SJSA1 (cell line): ENCODE results near the gene NPAS2. TPM values are rescaled to one million over a fixed set of nuclear protein-coding genes. Genes with fewer than 3 reads are reported as not detected.

Experiments used
- DNase-seq, 2 experiments: peaks; one replicate each; pipeline ENCODE4 v3.0.0-alpha.2; 2015 to 2020; ENCODE audit warnings: low spot score in 2 of 2, low read depth in 1 of 2
- H3K27ac ChIP-seq: fragments of 250-450 bp; sonication (Bioruptor Pico); 2 replicates; pipeline ENCODE4 v1.5.1; 2020; ENCODE audit warnings: mild to moderate bottlenecking, moderate library complexity
- H3K27me3 ChIP-seq: fragments of 250-450 bp; sonication (Bioruptor Pico); replicated peaks from 2 replicates; pipeline ENCODE4 v1.5.1; 2020; ENCODE audit warnings: mild to moderate bottlenecking, moderate library complexity
- H3K36me3 ChIP-seq: fragments of 250-450 bp; sonication (Bioruptor Pico); 2 replicates; pipeline ENCODE4 v1.5.1; 2020; ENCODE audit warnings: mild to moderate bottlenecking
- H3K4me1 ChIP-seq: fragments of 250-450 bp; sonication (Bioruptor Pico); replicated peaks from 2 replicates; pipeline ENCODE4 v1.6.1; 2021; ENCODE audit warnings: mild to moderate bottlenecking
- H3K4me3 ChIP-seq: fragments of 250-450 bp; sonication (Bioruptor Pico); 2 replicates; pipeline ENCODE4 v1.5.1; 2020; ENCODE audit warnings: mild to moderate bottlenecking
- H3K9me3 ChIP-seq: fragments of 250-450 bp; sonication (Bioruptor Pico); replicated peaks from 2 replicates; pipeline ENCODE4 v1.5.1; 2020; ENCODE audit warnings: mild to moderate bottlenecking
- total RNA-seq: library from RNA; depleted of rRNA; stranded (reverse); fragments of >200 nt; shearing (Covaris generic); gene quantifications from 2 replicates; pipeline ENCODE4 v1.2.3, GENCODE V29; 2014

Gene NPAS2
- total RNA-seq, 1 experiment from 2014 or later = 4.0 TPM

- Histone ChIP-seq H3K27me3 (no peaks in the 10 kb centered on the region), H3K27ac (no peak overlapping the region), H3K4me1 (peaks cover 24% of the 10 kb centered on the region), H3K4me3 (peak overlapping the region; percentile 53), H3K9me3 (no peaks in the 10 kb centered on the region), H3K36me3 (no peaks in the 10 kb centered on the region)
- DNase-seq = no peak
Observed at GRCh38 chr2:100820273-100820522, 259 bp downstream of the NPAS2 start.

GRCh38 chr2:100820523-100821254, 750 bp downstream of the NPAS2 start:
- DNase-seq = no peak
- Histone ChIP-seq H3K4me3 (peak overlapping the region; percentile 53), H3K9me3 (no peaks in the 10 kb centered on the region), H3K36me3 (no peaks in the 10 kb centered on the region), H3K4me1 (peaks cover 24% of the 10 kb centered on the region), H3K27ac (no peak overlapping the region), H3K27me3 (no peaks in the 10 kb centered on the region)

- peaks cover 24% of the 10 kb centered on the region for H3K4me1 ChIP-seq
- H3K9me3 ChIP-seq = no peaks in the 10 kb centered on the region
- no peak for DNase-seq
- no peak overlapping the region for H3K4me3 ChIP-seq
- H3K27me3 ChIP-seq = no peaks in the 10 kb centered on the region
- no peak overlapping the region for H3K27ac ChIP-seq
- H3K36me3 ChIP-seq = no peaks in the 10 kb centered on the region
Observed at GRCh38 chr2:100821255-100821910, 1.4 kb downstream of the NPAS2 start.

- Histone ChIP-seq H3K36me3 (no peaks in the 10 kb centered on the region), H3K4me3 (no peak overlapping the region), H3K27ac (no peak overlapping the region), H3K4me1 (peaks cover 24% of the 10 kb centered on the region), H3K9me3 (no peaks in the 10 kb centered on the region), H3K27me3 (no peaks in the 10 kb centered on the region)
- no peak for DNase-seq
Observed at GRCh38 chr2:100821911-100822265, 1.9 kb downstream of the NPAS2 start.

- Histone ChIP-seq H3K27me3 (no peaks in the 10 kb centered on the region), H3K4me1 (peaks cover 20% of the 10 kb centered on the region), H3K4me3 (no peak overlapping the region), H3K27ac (no peak overlapping the region), H3K36me3 (no peaks in the 10 kb centered on the region), H3K9me3 (no peaks in the 10 kb centered on the region)
- no peak for DNase-seq
Observed at GRCh38 chr2:100822587-100823248, 2.8 kb downstream of the NPAS2 start.

- H3K4me1 ChIP-seq = peaks cover 8% of the 10 kb centered on the region
- no peak overlapping the region for H3K4me3 ChIP-seq
- no peaks in the 10 kb centered on the region for H3K36me3 ChIP-seq
- no peaks in the 10 kb centered on the region for H3K9me3 ChIP-seq
- H3K27me3 ChIP-seq = no peaks in the 10 kb centered on the region
- DNase-seq = no peak
- no peak overlapping the region for H3K27ac ChIP-seq
Observed at GRCh38 chr2:100823665-100824438, 3.9 kb downstream of the NPAS2 start.

GRCh38 chr2:100824842-100825241, 4.9 kb downstream of the NPAS2 start:
- DNase-seq = no peak
- Histone ChIP-seq H3K27ac (no peak overlapping the region), H3K4me3 (no peak overlapping the region), H3K4me1 (peaks cover 8% of the 10 kb centered on the region), H3K9me3 (no peaks in the 10 kb centered on the region), H3K36me3 (no peaks in the 10 kb centered on the region), H3K27me3 (no peaks in the 10 kb centered on the region)

GRCh38 chr2:100826494-100826893, 6.6 kb downstream of the NPAS2 start:
- Histone ChIP-seq H3K27ac (no peak overlapping the region), H3K36me3 (no peaks in the 10 kb centered on the region), H3K4me3 (no peak overlapping the region), H3K9me3 (no peaks in the 10 kb centered on the region), H3K4me1 (no peaks in the 10 kb centered on the region), H3K27me3 (no peaks in the 10 kb centered on the region)
- DNase-seq = no peak

- Histone ChIP-seq H3K4me1 (peaks cover 19% of the 10 kb centered on the region), H3K4me3 (no peak overlapping the region), H3K27me3 (no peaks in the 10 kb centered on the region), H3K36me3 (no peaks in the 10 kb centered on the region), H3K27ac (no peak overlapping the region), H3K9me3 (no peaks in the 10 kb centered on the region)
- no peak for DNase-seq
Observed at GRCh38 chr2:100831158-100831750, 11.3 kb downstream of the NPAS2 start.

- Histone ChIP-seq H3K4me3 (no peak overlapping the region), H3K27ac (no peak overlapping the region), H3K4me1 (peaks cover 19% of the 10 kb centered on the region), H3K36me3 (no peaks in the 10 kb centered on the region), H3K9me3 (no peaks in the 10 kb centered on the region), H3K27me3 (no peaks in the 10 kb centered on the region)
- no peak for DNase-seq
Observed at GRCh38 chr2:100831831-100832230, 11.9 kb downstream of the NPAS2 start.

- Histone ChIP-seq H3K27me3 (no peaks in the 10 kb centered on the region), H3K4me1 (peaks cover 19% of the 10 kb centered on the region), H3K27ac (no peak overlapping the region), H3K36me3 (no peaks in the 10 kb centered on the region), H3K9me3 (no peaks in the 10 kb centered on the region), H3K4me3 (no peak overlapping the region)
- DNase-seq = peak; percentile 48 to 62
Observed at GRCh38 chr2:100832885-100833284, 12.9 kb downstream of the NPAS2 start.

GRCh38 chr2:100833331-100833730, 13.4 kb downstream of the NPAS2 start:
- DNase-seq = no peak
- Histone ChIP-seq H3K4me3 (no peak overlapping the region), H3K36me3 (no peaks in the 10 kb centered on the region), H3K9me3 (no peaks in the 10 kb centered on the region), H3K27me3 (no peaks in the 10 kb centered on the region), H3K27ac (no peak overlapping the region), H3K4me1 (peaks cover 19% of the 10 kb centered on the region)

- no peaks in the 10 kb centered on the region for H3K27me3 ChIP-seq
- H3K4me1 ChIP-seq = peaks cover 19% of the 10 kb centered on the region
- no peaks in the 10 kb centered on the region for H3K9me3 ChIP-seq
- DNase-seq = no peak
- H3K4me3 ChIP-seq = no peak overlapping the region
- no peaks in the 10 kb centered on the region for H3K36me3 ChIP-seq
- H3K27ac ChIP-seq = no peak overlapping the region
Observed at GRCh38 chr2:100834221-100834620, 14.3 kb downstream of the NPAS2 start.
